Esophagus (tissue), 2 donors: ENCODE measurements around the gene SLC2A11. TPM values are rescaled to one million over a fixed set of nuclear protein-coding genes. Genes with fewer than 3 reads are reported as not detected.

Source experiments
- H3K27ac ChIP-seq, 2 donors: one replicate each; pipeline ENCODE4 v1.5.1; 2013; ENCODE audit warnings: low read depth in 2 of 2, mild to moderate bottlenecking in 2 of 2, inconsistent platforms in 1 of 2, low read length in 1 of 2, moderate library complexity in 1 of 2
- H3K27me3 ChIP-seq, 2 donors: one replicate each; pipeline ENCODE4 v1.6.1; 2013; ENCODE audit warnings: low read length in 2 of 2, control low read depth in 1 of 2, mild to moderate bottlenecking in 1 of 2; ENCODE audit not compliant: insufficient read depth in 2 of 2, control insufficient read depth in 1 of 2
- H3K36me3 ChIP-seq, 2 donors: one replicate each; pipeline ENCODE4 v1.6.1; 2013; ENCODE audit warnings: low read length in 1 of 2; ENCODE audit not compliant: control insufficient read depth in 2 of 2, insufficient read depth in 2 of 2
- H3K4me1 ChIP-seq, 2 donors: one replicate each; pipeline ENCODE4 v1.6.1; 2013; ENCODE audit warnings: low read length in 1 of 2; ENCODE audit not compliant: control insufficient read depth in 2 of 2, insufficient read depth in 2 of 2
- H3K4me3 ChIP-seq, 2 donors: one replicate each; pipeline ENCODE4 v1.5.1; 2013; ENCODE audit warnings: low read length in 2 of 2, mild to moderate bottlenecking in 2 of 2, low read depth in 1 of 2, moderate library complexity in 1 of 2
- H3K9me3 ChIP-seq, 2 donors: one replicate each; pipeline ENCODE4 v1.6.1; 2013; ENCODE audit warnings: mild to moderate bottlenecking in 2 of 2, low read depth in 1 of 2, low read length in 1 of 2, moderate library complexity in 1 of 2; ENCODE audit not compliant: control insufficient read depth in 2 of 2, insufficient read depth in 1 of 2
- WGBS, 2 donors: extraction: QIAGEN DNeasy Blood & Tissue Kit; methylation state at CpG; one replicate each; pipeline ENCODE4 v1.1.7; 2013; 5-methylcytosine and 5-hydroxymethylcytosine counted together
- polyA plus RNA-seq, 2 donors: library from polyadenylated mRNA; stranded (reverse); fragments of 200-250 nt; gene quantifications; one replicate each; pipeline ENCODE4 v1.2.3, GENCODE V29; 2013
- donor health status: healthy with polysubstance abuse.
- donor health status: Bipolar disorder and iron deficiency.

SLC2A11 gene
- polyA plus RNA-seq, 2 donors = 2.5 to 3.9 TPM

DNA sequence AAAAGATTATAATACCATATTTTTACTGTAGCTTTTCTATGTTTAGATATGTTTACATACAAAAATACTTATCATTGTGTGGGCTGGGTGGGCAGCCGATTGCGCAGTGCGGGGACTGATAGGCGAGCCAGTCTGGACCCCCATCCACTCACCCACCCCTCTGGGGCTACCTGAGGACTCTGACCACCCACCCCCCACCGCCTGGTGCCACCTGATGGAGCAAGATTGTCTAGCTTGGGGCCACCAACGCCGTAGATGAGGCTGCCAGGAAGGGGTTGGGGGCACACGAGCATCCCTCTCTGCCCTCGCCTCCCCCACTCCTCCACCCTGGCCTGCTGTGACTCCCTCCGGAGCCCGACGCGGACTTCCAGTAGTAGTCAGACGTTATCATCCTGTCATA is 68.9 kb downstream of the SLC2A11 start:
- Histone ChIP-seq H3K4me3 (no peak overlapping the region), H3K27me3 (no peaks in the 10 kb centered on the region), H3K9me3 (no peaks in the 10 kb centered on the region), H3K36me3 (peaks cover 0 to 4% of the 10 kb centered on the region in 2 donors), H3K4me1 (peaks cover 0 to 4% of the 10 kb centered on the region in 2 donors), H3K27ac (no peak overlapping the region)
- WGBS, 2 donors = 76 to 82% methylated on average over 14 of the region's 14 CpGs

Other genes with a start within 250 kb of the SLC2A11 start
- under 1 TPM; 0.15 to 0.57 TPM for gene DRICH1, start 225.6 kb upstream of the SLC2A11 start, polyA plus RNA-seq
- gene RGL4, start 166.9 kb upstream of the SLC2A11 start, polyA plus RNA-seq = under 1 TPM; 0.40 to 0.73 TPM
- under 1 TPM; 0.40 to 0.92 TPM for gene ZNF70, start 106.8 kb upstream of the SLC2A11 start, polyA plus RNA-seq
- gene VPREB3, start 103.5 kb upstream of the SLC2A11 start, polyA plus RNA-seq = under 1 TPM; 0.45 to 0.98 TPM
- under 1 TPM in 1 of 2 donors, not detected in 1; 0.14 TPM for gene C22orf15, start 94.9 kb upstream of the SLC2A11 start, polyA plus RNA-seq
- gene CHCHD10, start 89.9 kb upstream of the SLC2A11 start, polyA plus RNA-seq = 100 to 1,000 TPM; 115 to 191 TPM
- gene MMP11, start 85.0 kb upstream of the SLC2A11 start, polyA plus RNA-seq = under 1 TPM; 0.49 to 0.53 TPM
- 10 to 100 TPM; 32.1 to 51.6 TPM for gene SMARCB1, start 70.9 kb upstream of the SLC2A11 start, polyA plus RNA-seq
- 1 to 10 TPM in 1 of 2 donors, under 1 TPM in 1; 0.58 to 1.1 TPM for gene DERL3, start 18.9 kb upstream of the SLC2A11 start, polyA plus RNA-seq
- 1,000 to 10,000 TPM in 1 of 2 donors, 100 to 1,000 TPM in 1; 706 to 1,271 TPM for gene MIF, start 36.5 kb downstream of the SLC2A11 start, polyA plus RNA-seq
- gene GSTT2B, start 103.3 kb downstream of the SLC2A11 start, polyA plus RNA-seq = 10 to 100 TPM in 1 of 2 donors, 1 to 10 TPM in 1; 2.8 to 74.1 TPM
- gene DDTL, start 109.0 kb downstream of the SLC2A11 start, polyA plus RNA-seq = 1 to 10 TPM; 1.4 TPM
- 100 to 1,000 TPM; 165 to 213 TPM for gene DDT, start 116.6 kb downstream of the SLC2A11 start, polyA plus RNA-seq
- under 1 TPM; 0.11 to 0.92 TPM for gene GSTT2, start 122.3 kb downstream of the SLC2A11 start, polyA plus RNA-seq
- not detected for gene GSTT4, start 147.6 kb downstream of the SLC2A11 start, polyA plus RNA-seq
- 10 to 100 TPM; 15.2 to 26.3 TPM for gene CABIN1, start 153.4 kb downstream of the SLC2A11 start, polyA plus RNA-seq